DMS114 treated with DMSO at 0.1 percent for 48 hours (cell line): Measurements from ENCODE around the gene NCBP2.

ENCODE experiments used
- DNase-seq: peaks from one replicate; lab custom pipeline; 2025; ENCODE audit not compliant: unreplicated experiment; lab: John Stamatoyannopoulos, UW

NCBP2 gene

GRCh38 chr3:196941729-196942225, 551 bp downstream of the NCBP2 start:
- no peak for DNase-seq

- no peak for DNase-seq
These were observed 3.8 kb downstream of the NCBP2 start for GRCh38 chr3:196938576-196938975.

GRCh38 chr3:196938124-196938523, 4.2 kb downstream of the NCBP2 start:
- no peak for DNase-seq

DNA sequence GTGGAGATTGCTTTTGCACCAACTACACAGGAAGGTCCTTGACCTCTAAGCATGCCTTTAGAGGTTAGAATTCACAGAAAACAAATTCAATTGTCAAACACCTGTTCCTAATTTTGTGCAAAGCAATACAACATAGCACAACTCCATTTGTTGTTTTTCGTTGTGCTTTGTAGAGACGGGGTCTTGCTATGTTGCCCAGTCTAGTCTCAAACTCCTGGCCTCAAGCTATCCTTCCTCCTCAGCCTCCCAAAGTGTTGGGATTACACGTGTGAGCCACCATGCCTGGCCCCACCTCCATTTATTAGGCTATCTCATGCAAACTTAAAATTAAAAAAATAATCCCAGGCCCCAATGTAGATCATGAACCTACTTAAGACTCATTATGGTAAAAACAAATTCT, 6.0 kb downstream of the NCBP2 start:
- no peak for DNase-seq

DNA sequence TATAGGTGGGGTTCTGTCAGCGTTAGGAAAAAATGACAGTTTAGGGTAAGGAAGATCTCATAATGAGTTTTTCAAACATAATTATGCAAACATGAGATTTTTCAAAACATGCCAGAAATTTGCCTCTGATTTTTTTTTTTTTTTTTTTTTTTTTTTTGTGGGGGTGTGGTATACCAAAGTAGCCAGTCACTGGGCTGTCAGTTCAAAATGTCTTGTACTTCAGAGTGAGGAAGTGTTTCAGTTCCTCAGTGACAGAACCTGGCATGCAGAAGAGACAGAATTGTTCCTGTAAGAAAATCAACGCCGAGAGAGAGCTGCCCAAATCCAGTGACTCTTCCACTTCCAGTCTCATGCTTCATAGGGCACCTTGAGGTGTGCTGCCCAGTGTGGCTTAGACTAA, 9.7 kb downstream of the NCBP2 start:
- DNase-seq, result no peak

GRCh38 chr3:196931828-196932587, 10.3 kb downstream of the NCBP2 start:
- no peak for DNase-seq

DNA sequence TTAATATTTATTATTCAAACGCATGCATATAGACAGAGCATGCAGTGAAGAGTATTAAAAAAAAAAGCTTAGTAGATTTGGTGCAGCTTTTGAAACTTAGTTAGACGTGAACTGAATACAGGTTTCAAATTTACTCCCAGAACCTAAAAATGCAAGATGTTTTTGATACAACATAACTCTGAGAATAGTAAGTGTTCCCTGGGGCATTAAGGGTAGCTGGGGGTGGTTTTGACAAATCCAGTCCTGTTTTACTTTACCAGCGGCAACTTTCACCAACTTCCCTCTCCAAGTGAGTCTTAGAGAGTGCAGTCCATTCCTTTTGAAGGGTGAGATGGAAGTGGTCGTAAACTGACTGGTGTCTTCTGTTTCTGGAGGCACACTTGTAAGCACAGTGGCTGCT, 11.2 kb downstream of the NCBP2 start:
- DNase-seq, result no peak

DNA sequence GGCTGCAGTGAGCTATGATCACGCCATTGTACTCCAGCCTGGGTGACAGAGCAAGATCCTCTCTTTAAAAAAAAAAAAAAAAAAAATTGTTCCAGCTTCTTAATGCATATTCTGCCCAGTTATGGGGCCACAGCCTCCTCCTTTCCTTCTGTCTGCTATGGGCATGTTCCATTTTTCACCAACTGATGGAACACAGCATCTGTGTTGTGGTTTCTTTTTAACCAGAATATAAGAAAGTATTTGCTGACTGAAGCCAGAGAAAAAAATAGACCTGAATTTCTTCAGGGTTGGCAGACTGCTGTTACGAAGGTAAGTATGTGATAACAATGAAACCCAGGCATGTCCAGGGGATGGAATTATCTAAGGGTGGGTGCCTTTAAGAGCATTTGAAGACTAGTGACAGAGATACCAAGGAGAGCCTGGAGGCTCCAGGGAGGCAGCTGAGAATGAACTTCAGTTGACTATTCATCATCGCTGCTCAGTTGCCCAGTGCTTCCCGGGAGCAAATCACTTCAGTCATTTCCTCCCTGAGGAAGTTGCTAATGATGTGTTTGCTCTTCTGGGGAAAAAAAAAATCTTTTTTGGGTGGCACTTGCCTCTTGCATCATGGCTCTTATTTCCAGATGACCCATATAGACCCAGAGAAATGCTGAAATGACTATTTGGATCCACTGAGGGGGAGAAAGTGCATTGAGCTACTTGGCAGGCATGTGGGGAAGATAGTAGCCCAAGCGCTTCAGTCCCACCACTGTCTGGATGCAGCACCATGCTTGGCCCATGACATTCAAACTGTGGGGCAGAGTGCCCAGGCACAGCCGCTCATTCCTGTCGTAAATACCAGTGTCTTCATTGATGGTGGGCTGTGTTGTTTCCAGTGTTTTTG, 14.5 kb downstream of the NCBP2 start:
- DNase-seq, result no peak

- DNase-seq, result no peak
These were observed 21.6 kb downstream of the NCBP2 start for GRCh38 chr3:196920733-196921132.

- no peak for DNase-seq
These were observed 23.4 kb downstream of the NCBP2 start for GRCh38 chr3:196918968-196919367.

DNA sequence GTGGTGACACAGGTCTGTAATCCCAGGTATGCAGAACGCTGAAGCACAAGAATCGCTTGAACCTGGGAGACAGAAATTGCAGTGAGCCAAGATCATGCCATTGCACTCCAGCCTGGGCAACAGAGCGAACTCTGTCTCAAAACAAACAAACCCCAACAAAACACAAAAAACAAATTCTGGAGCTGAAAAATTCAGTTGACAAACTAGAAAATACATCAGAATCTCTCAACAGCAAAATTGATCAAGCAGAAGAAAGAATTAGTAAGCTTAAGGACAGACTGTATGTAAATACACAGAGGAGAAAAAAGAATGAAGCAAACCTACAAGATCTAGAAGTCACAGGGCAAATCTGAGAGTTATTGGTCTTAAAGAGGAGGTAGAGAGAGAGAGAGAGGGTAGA, 25.3 kb downstream of the NCBP2 start:
- no peak for DNase-seq

GRCh38 chr3:196916221-196916620, 26.1 kb downstream of the NCBP2 start:
- DNase-seq, result no peak

- no peak for DNase-seq
These were observed 27.0 kb downstream of the NCBP2 start for GRCh38 chr3:196915375-196915774.

DNA sequence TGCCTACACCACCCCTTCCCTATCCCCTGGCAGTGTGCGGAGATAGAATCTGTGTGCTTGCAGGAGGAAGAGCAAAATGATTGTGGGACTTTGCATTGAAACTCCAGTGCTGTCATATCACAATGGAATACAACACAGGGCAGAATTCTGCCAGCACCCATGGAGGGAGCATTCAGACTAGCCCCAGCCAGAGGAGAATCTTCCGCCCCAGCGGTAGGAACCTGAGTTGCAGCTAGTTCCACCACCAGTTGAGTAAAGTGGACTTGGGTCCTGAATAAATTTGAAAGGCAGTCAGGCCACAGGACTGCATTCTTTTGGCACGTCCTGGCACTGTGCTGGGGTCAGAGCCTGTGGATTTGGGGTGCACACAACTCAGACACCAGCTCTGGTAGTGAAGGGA, 27.5 kb downstream of the NCBP2 start:
- no peak for DNase-seq

DNA sequence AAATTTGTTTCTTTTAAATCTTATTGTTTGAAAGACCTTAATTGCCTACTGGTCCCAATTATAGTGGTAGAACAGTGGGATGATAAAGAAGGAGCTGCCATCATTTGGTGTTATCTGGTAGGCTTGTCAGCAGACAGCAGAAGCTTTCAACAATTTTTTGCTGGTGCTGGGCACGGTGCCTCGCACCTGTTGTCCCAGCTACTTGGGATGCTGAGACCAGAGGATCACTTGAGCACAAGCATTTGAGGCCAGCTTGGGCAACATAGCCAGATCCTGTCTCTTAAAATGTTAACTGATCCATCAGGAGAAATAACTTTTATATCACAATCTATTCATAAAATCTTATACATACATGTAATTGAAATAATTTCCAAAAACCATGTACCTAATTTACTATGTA, 38.6 kb downstream of the NCBP2 start:
- no peak for DNase-seq

- DNase-seq, result no peak
These were observed 40.0 kb downstream of the NCBP2 start for GRCh38 chr3:196902296-196902695.

- no peak for DNase-seq
These were observed 40.6 kb downstream of the NCBP2 start for GRCh38 chr3:196901768-196902167.

DNA sequence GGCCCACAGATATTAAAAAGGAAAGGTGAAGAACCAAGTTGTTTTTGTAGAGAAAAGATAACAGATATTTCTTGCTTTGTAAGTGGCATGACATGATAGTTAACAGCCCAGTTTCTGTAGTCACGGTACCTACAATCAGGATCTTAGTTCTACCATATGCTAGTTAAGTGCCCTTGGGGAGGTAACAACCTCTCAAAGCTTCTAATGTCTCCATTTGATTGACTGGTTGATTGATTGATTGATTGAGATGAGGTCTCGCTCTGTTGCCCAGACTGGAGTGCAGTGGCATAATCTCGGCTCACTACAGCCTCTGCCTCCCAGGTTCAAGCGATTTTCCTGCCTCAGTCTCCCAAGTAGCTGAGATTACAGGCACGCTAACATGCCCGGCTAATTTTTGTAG, 46.1 kb downstream of the NCBP2 start:
- DNase-seq, result no peak

GRCh38 chr3:196894557-196895295, 47.6 kb downstream of the NCBP2 start:
- DNase-seq, result no peak

- no peak for DNase-seq
These were observed 52.3 kb downstream of the NCBP2 start for GRCh38 chr3:196889844-196890708.

DNA sequence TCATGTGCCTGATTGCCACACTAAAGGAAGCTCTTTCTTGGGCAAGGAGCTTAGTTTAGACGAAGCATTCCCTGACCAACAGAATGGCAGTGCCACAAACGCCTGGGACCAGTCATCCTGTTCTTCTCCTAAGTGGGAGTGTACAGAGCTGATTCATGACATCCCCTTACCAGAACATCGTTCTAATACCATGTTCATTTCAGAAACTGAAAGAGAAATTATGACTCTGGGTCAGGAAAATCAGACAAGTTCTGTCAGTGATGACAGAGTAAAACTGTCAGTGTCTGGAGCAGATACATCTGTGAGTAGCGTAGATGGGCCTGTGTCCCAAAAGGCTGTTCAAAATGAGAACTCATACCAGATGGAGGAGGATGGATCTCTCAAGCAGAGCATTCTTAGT, 56.2 kb downstream of the NCBP2 start:
- DNase-seq, result no peak
